Testis (tissue), 3 donors: Measurements from ENCODE around the gene HAPLN2. TPM values are rescaled to one million over a fixed set of nuclear protein-coding genes. Genes with fewer than 3 reads are reported as not detected.
A peak's percentile ranks its signal among the peaks of the same experiment; 100 is the strongest.

ENCODE experiments used
- DNase-seq: peaks from one replicate; pipeline ENCODE4 v3.0.0-alpha.2; 2019
- H3K27ac ChIP-seq, 2 donors: fragments of 200-600 bp; sonication (generic); one replicate each; pipeline ENCODE4 v1.5.1; 2019
- H3K27me3 ChIP-seq: fragments of 200-600 bp; sonication (generic); one replicate; pipeline ENCODE4 v1.5.1; 2019
- H3K36me3 ChIP-seq: fragments of 200-600 bp; sonication (generic); one replicate; pipeline ENCODE4 v1.5.1; 2017; ENCODE audit warnings: low read depth; ENCODE audit errors: missing control alignments
- H3K4me1 ChIP-seq: fragments of 200-600 bp; sonication (generic); one replicate; pipeline ENCODE4 v1.5.1; 2019
- H3K4me3 ChIP-seq, 2 donors: fragments of 200-600 bp; sonication (generic); one replicate each; pipeline ENCODE4 v1.5.1; 2017 to 2019
- H3K9me3 ChIP-seq: fragments of 200-600 bp; sonication (generic); one replicate; pipeline ENCODE4 v1.5.1; 2017
- POLR2A ChIP-seq: fragments of 450-650 bp; IDR thresholded peaks from one replicate; pipeline ENCODE4 v1.6.1; 2017; ENCODE audit warnings: antibody characterized with exemption, mild to moderate bottlenecking, moderate library complexity
- WGBS, 2 donors: methylation state at CpG; one replicate each; pipeline ENCODE4 v1.1.5; 2018; 5-methylcytosine and 5-hydroxymethylcytosine counted together
- intact Hi-C: fragments of 100-400 bp; cut with DNase I; formaldehyde crosslinking; loops from one replicate; pipeline ENCODE4 v1.15.1; 2023; ENCODE audit warnings: low total_unique reads
- polyA plus RNA-seq: library from polyadenylated mRNA; stranded (reverse); fragments of 350-450 nt; fragmentation: Illumina TruSeq; extraction: RNeasy Lipid Tissue Mini Kit (QIAGEN cat#74804); gene quantifications from one replicate; pipeline ENCODE4 v1.2.3, GENCODE V29; 2014; ENCODE audit warnings: low read depth, low replicate concordance; ENCODE audit not compliant: insufficient read depth
- total RNA-seq, 2 donors: library from RNA; depleted of rRNA; stranded (reverse); fragments of >200 nt; gene quantifications; one replicate each; pipeline ENCODE4 v1.2.3, GENCODE V29; 2016
- TF ChIP-seq, protein P1 (sequence below), 3 experiments: fragments of 450-650 bp in 2 of 3; fragments of 200-600 bp in 1 of 3; sonication (generic) in 1 of 3; IDR thresholded peaks; one replicate each; pipeline ENCODE4 v1.5.1; 2016 to 2019; ENCODE audit warnings: antibody characterized with exemption in 3 of 3, mild to moderate bottlenecking in 2 of 3, moderate library complexity in 1 of 3

The HAPLN2 gene
- total and polyA plus RNA-seq, 3 donors from 2014 or later = 1.5 to 6.0 (median 5.5) TPM

DNA sequence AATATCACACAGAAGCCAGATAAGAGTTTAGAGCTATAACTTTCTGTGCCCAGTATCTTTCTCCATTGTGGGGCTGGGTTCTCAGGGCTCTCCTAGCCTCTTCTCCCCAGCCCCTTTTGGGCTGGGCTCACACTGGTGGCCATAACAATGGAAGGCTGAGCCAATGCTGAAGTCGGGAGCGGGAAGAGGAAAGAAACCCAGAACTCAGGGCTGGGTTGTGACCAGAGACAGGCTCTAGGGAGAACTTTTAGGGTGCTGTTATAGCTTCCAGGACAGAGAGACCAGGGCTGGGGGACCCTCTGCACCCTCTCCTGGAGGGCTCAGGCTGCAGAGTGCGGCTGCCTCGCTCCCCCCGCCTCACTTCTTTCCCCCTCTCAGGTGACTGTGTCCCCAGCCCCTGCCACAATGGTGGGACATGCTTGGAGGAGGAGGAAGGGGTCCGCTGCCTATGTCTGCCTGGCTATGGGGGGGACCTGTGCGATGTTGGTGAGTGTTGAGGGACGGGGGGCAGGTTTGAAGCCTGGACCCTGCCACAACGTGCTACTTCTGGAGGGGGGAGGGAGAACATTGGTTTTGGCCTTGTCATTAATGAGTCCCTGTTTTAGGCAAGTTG lies 36.8 kb downstream of the HAPLN2 start:
- Histone ChIP-seq H3K9me3 (no peaks in the 10 kb centered on the region), H3K27ac (no peak overlapping the region), H3K4me3 (no peak overlapping the region), H3K4me1 (peaks cover 33% of the 10 kb centered on the region), H3K36me3 (no peaks in the 10 kb centered on the region), H3K27me3 (no peaks in the 10 kb centered on the region)
- DNase-seq = no peak
- intact Hi-C loops = loop anchor here (10.0 kb wide), 1 partner anchor 71 kb away; no protein-coding TSS in a partner anchor
- 47 to 69% methylated on average over 2 to 9 of the region's 9 CpGs for WGBS, 2 donors
- TF ChIP-seq, protein P1, sequence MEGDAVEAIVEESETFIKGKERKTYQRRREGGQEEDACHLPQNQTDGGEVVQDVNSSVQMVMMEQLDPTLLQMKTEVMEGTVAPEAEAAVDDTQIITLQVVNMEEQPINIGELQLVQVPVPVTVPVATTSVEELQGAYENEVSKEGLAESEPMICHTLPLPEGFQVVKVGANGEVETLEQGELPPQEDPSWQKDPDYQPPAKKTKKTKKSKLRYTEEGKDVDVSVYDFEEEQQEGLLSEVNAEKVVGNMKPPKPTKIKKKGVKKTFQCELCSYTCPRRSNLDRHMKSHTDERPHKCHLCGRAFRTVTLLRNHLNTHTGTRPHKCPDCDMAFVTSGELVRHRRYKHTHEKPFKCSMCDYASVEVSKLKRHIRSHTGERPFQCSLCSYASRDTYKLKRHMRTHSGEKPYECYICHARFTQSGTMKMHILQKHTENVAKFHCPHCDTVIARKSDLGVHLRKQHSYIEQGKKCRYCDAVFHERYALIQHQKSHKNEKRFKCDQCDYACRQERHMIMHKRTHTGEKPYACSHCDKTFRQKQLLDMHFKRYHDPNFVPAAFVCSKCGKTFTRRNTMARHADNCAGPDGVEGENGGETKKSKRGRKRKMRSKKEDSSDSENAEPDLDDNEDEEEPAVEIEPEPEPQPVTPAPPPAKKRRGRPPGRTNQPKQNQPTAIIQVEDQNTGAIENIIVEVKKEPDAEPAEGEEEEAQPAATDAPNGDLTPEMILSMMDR (IDR thresholded peaks at IDR 0.05) = no peak
- no peak for TF ChIP-seq POLR2A

GRCh38 chr1:156656806-156657740 lies 37.9 kb downstream of the HAPLN2 start:
- peaks cover 44% of the 10 kb centered on the region for H3K4me1 ChIP-seq
- H3K9me3 ChIP-seq = no peaks in the 10 kb centered on the region
- peak; percentile 85 for DNase-seq
- intact Hi-C loops = loop anchor here (10.0 kb wide), 1 partner anchor 72 kb away; no protein-coding TSS in a partner anchor
- 3 to 6% methylated on average over 54 of the region's 54 CpGs for WGBS, 2 donors
- no peak for TF ChIP-seq POLR2A
- TF ChIP-seq, protein P1 (IDR thresholded peaks at IDR 0.05) = peak; percentile 84 to 93 (median 91)
- peak overlapping the region in 1 of 2 donors; percentile 47 for H3K4me3 ChIP-seq
- no peak overlapping the region for H3K27ac ChIP-seq
- no peaks in the 10 kb centered on the region for H3K27me3 ChIP-seq
- no peaks in the 10 kb centered on the region for H3K36me3 ChIP-seq

GRCh38 chr1:156657741-156658319 lies 38.6 kb downstream of the HAPLN2 start:
- TF ChIP-seq, protein P1 (IDR thresholded peaks at IDR 0.05) = no peak
- TF ChIP-seq POLR2A = no peak
- no peaks in the 10 kb centered on the region for H3K36me3 ChIP-seq
- intact Hi-C loops = loop anchor here (10.0 kb wide), 1 partner anchor 73 kb away; no protein-coding TSS in a partner anchor

DNA sequence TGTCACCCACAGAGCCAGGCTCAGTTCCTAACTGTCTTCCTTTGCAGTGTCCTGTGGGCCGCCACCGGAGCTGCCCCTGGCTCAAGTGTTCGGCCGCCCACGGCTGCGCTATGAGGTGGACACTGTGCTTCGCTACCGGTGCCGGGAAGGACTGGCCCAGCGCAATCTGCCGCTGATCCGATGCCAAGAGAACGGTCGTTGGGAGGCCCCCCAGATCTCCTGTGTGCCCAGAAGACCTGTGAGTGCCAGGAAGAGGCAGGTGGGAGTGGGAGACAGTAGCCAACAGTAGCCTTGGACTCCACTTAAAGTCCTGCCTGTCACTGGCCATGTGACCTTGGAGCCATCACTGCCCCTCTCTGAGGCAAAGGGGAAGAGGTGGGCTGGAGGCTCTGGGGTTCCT lies 39.3 kb downstream of the HAPLN2 start:
- Histone ChIP-seq H3K9me3 (no peaks in the 10 kb centered on the region), H3K27ac (no peak overlapping the region), H3K4me1 (peaks cover 57% of the 10 kb centered on the region), H3K27me3 (no peaks in the 10 kb centered on the region), H3K36me3 (no peaks in the 10 kb centered on the region), H3K4me3 (no peak overlapping the region)
- no peak for DNase-seq
- intact Hi-C loops = loop anchor here (10.0 kb wide), 1 partner anchor 74 kb away; no protein-coding TSS in a partner anchor
- WGBS, 2 donors = 74 to 76% methylated on average over 7 to 14 of the region's 14 CpGs
- TF ChIP-seq POLR2A = no peak
- TF ChIP-seq, protein P1 (IDR thresholded peaks at IDR 0.05) = no peak

More at GRCh38 chr1:156657741-156658319, 38.6 kb downstream of the HAPLN2 start:
- DNase-seq = no peak
- Histone ChIP-seq H3K27me3 (no peaks in the 10 kb centered on the region), H3K4me1 (peaks cover 51% of the 10 kb centered on the region), H3K27ac (no peak overlapping the region), H3K4me3 (no peak overlapping the region), H3K9me3 (no peaks in the 10 kb centered on the region)
- 16 to 18% methylated on average over 15 of the region's 15 CpGs for WGBS, 2 donors
